GM10248 (cell line): ENCODE results near the gene MTHFD2.

Source experiments
- CTCF ChIA-PET: fragments of 300-600 bp; sonication (Branson Sonifier 250); formaldehyde crosslinking; extraction: SDS; loops from one replicate; lab custom pipeline; 2021; ENCODE audit warnings: antibody characterized with exemption; lab: Yijun Ruan, JAX
- POLR2A ChIA-PET: fragments of 350-650 bp; sonication (Branson Sonifier 250); formaldehyde crosslinking; extraction: SDS; loops from one replicate; lab custom pipeline; 2020; ENCODE audit warnings: antibody characterized with exemption; lab: Yijun Ruan, JAX
- DNase-seq: peaks from one replicate; pipeline ENCODE4 v3.0.0; 2012; ENCODE audit errors: extremely low spot score
- TF ChIP-seq, protein P1 (sequence below): IDR thresholded peaks from 2 replicates; pipeline ENCODE4 v1.5.1; 2012; ENCODE audit warnings: mild to moderate bottlenecking, low read depth; ENCODE audit errors: extremely low read depth, missing control alignments, control extremely low read depth

Gene MTHFD2

DNA sequence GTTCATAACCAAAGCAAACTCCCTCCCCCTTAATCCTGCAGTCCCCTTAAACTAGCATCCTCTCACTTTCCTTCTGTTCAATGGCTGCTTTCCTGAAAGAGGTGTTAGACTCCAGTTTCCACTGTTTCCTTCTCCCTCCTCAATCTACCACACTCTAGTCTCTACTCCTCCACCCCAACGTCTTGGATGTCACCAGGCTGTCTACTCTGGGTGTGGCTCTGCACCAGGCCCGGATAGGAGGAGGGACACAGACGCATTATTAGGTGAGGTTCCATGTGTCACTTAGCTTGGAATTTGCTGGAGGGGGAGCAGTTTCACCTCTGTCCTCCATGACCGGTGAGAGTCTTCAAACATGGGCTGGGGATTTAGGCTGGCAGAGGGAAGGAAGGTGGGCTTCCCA is 61.3 kb downstream of the MTHFD2 start:
- no peak for DNase-seq
- CTCF ChIA-PET = interaction anchor here (1.4 to 2.8 kb wide), 3 partner anchors 8 to 141 kb away, joined by 3 to 14 read pairs (median 4); no protein-coding TSS in a partner anchor
- POLR2A ChIA-PET = no interaction called here
- TF ChIP-seq, protein P1, sequence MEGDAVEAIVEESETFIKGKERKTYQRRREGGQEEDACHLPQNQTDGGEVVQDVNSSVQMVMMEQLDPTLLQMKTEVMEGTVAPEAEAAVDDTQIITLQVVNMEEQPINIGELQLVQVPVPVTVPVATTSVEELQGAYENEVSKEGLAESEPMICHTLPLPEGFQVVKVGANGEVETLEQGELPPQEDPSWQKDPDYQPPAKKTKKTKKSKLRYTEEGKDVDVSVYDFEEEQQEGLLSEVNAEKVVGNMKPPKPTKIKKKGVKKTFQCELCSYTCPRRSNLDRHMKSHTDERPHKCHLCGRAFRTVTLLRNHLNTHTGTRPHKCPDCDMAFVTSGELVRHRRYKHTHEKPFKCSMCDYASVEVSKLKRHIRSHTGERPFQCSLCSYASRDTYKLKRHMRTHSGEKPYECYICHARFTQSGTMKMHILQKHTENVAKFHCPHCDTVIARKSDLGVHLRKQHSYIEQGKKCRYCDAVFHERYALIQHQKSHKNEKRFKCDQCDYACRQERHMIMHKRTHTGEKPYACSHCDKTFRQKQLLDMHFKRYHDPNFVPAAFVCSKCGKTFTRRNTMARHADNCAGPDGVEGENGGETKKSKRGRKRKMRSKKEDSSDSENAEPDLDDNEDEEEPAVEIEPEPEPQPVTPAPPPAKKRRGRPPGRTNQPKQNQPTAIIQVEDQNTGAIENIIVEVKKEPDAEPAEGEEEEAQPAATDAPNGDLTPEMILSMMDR = no peak

DNA sequence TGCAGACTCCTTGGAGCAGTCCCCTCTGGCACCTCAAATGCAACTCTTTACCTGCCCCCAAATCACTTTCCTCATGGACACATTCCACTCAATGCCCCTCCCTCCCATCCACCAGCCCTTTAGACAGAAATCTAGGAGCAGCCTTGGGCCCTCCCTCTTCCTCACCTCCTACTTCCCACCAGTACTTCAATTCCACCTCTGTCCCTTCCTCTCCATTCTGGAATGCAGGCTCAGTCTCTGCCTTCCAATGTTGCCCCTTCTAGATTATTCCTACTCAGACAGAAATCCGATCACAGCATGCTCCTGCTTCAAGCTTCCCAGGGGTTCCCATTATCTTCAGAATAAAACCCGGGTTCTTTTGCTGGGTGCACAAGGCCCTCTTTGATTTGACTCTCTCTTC is 62.1 kb downstream of the MTHFD2 start:
- POLR2A ChIA-PET = no interaction called here
- CTCF ChIA-PET = interaction anchor here (0.8 to 2.8 kb wide), 5 partner anchors 11 to 114 kb away, joined by 3 to 14 read pairs (median 4); no protein-coding TSS in a partner anchor
- TF ChIP-seq, protein P1 = no peak
- DNase-seq = no peak

DNA sequence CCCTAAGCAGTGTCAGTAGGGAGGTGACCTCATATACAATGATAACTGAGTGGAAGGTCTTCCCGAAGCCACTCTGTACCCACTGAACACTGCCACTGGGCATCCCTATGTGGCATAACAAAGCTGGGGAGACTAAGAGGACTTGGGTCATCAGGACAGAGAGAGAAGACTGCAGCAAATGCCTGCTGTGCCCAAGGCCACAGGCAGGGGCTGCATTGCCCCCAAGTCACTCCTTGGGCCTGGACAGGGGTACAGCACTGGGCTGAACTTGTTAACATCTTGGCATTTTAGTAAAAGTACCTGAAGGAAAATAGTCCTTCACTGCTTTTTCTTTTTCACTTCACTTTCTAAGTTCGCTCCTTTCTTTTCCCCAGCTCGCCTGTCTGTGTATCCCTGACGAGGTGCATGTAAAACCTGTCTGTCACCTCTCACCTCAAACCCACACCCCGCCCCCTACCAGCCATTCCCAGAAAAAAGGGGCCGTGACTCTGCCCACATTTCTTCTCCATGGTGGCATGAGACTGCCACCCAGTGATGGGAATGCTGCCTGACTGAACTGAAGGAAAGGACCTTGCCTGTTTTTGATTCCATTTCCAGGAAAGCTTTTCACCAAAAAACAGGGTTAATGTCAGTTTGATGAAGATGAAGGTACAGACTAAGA is 62.9 kb downstream of the MTHFD2 start:
- TF ChIP-seq, protein P1 = peak; percentile 10
- no peak for DNase-seq

DNA sequence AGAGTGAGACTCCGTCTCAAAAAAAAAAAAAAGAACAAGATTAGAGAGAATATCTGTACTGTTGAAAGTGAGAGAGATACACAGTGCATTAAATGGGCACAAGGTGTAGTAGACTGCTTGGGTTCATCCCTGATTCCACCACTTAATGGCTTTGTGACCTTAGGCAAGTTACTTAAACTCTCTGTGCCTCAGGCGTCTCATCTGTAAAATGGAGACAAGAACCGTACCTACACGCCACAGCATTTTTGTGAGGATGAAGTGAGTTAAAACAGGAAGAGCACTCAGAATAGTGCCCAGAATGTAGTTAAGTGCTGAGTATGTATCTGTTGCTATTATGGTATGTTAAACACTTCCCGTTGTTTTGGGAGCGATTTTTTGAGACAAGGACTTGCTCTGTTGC is 64.3 kb downstream of the MTHFD2 start:
- DNase-seq = no peak
- TF ChIP-seq, protein P1 = no peak
- POLR2A ChIA-PET = no interaction called here
- CTCF ChIA-PET = interaction anchor here (1.9 kb wide), 1 partner anchor 13 kb away, joined by 9 read pairs; no protein-coding TSS in a partner anchor

More for the DNA sequence above, 62.9 kb downstream of the MTHFD2 start:
- CTCF ChIA-PET = interaction anchor here (0.8 to 1.5 kb wide), 4 partner anchors 12 to 115 kb away, joined by 3 to 9 read pairs (median 4); no protein-coding TSS in a partner anchor
- POLR2A ChIA-PET = no interaction called here

DNA sequence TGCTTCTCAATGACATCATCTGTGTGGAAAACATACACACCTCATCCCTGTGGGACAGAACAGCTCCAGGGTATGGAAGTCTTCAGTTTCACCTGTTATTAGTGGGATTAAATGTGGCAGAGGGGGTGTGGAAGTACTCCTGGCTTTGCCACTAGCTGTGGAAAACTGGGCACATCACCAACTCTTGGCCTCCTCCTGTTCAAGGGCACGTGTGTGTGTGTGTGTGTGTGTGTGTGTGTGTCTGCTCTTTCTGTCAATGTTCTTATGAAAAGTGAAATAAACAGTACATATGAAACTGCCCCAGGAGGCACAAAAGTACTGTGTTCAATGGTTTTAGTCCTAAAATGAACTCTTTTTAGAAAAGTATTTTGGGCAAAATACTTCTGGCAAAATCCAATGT is 65.9 kb downstream of the MTHFD2 start:
- DNase-seq = no peak
- CTCF ChIA-PET = interaction anchor here (0.9 to 1.9 kb wide), 5 partner anchors 10 to 71 kb away, joined by 3 to 9 read pairs (median 3); no protein-coding TSS in a partner anchor
- POLR2A ChIA-PET = no interaction called here
- TF ChIP-seq, protein P1 = no peak

DNA sequence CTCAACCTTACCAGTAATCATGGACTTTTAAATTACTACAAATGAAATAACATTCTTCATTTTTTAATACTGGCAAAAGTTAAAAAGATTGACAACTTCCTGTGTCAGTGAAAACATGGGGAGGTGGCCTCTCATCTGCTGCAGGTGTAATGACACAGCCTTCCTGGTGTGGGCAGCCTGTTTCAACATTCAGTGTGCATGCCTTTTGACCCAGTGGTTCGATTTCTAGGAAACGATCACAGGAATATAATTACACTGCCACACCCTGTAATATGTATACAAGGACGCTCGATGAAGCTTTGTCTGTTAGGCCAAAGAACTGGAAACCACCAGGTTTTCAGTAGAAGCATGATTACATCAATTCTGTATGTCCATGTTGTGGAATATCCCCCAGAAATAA is 68.7 kb downstream of the MTHFD2 start:
- DNase-seq = peak; percentile 70
- CTCF ChIA-PET = interaction anchor here (1.1 to 2.5 kb wide), 3 partner anchors 10 to 68 kb away, joined by 3 to 8 read pairs (median 7); no protein-coding TSS in a partner anchor
- POLR2A ChIA-PET = no interaction called here
- TF ChIP-seq, protein P1 = peak; percentile 28
